ENCODE results near the gene MAP3K14.
A peak's percentile ranks its signal among the peaks of the same experiment; 100 is the strongest.
"Not testable (repeated sequence)": the region's sequence is repeated elsewhere in the genome, so short reads cannot be mapped to it uniquely, and the experiment has no call there.

The MAP3K14 gene

GRCh38 chr17:45345246-45345553 is 28.4 kb upstream of the MAP3K14 start:
- Histone ChIP-seq H3K9ac (ENCODE audit: low read depth, low read length) (no peak overlapping the region), H3K4me1 (ENCODE audit: insufficient read depth, low read length) (peaks cover 22% of the 10 kb centered on the region), H3K36me3 (ENCODE audit: insufficient read depth, low read length) (no peaks in the 10 kb centered on the region), H3K9me3 (ENCODE audit: control insufficient read depth, insufficient read depth, low read length) (no peaks in the 10 kb centered on the region)

- H3K4me1 ChIP-seq (ENCODE audit: insufficient read depth, low read length): peaks cover 22% of the 10 kb centered on the region
- H3K36me3 ChIP-seq (ENCODE audit: insufficient read depth, low read length); H3K9me3 ChIP-seq (ENCODE audit: control insufficient read depth, insufficient read depth, low read length); H3K9ac ChIP-seq (ENCODE audit: low read depth, low read length): not testable (repeated sequence)
Observed at GRCh38 chr17:45343967-45344664, 27.3 kb upstream of the MAP3K14 start.

- H3K36me3 ChIP-seq (ENCODE audit: insufficient read depth, low read length): no peaks in the 10 kb centered on the region
- H3K4me1 ChIP-seq (ENCODE audit: insufficient read depth, low read length): peaks cover 22% of the 10 kb centered on the region
- no peaks in the 10 kb centered on the region for H3K9me3 ChIP-seq (ENCODE audit: control insufficient read depth, insufficient read depth, low read length)
- no peak overlapping the region for H3K9ac ChIP-seq (ENCODE audit: low read depth, low read length)
Observed at GRCh38 chr17:45342871-45343526, 26.2 kb upstream of the MAP3K14 start.

- peak overlapping the region; percentile 28; the same call in 1 of the 2 replicates for H3K9ac ChIP-seq (ENCODE audit: low read depth, low read length)
- H3K9me3 ChIP-seq (ENCODE audit: control insufficient read depth, insufficient read depth, low read length): no peaks in the 10 kb centered on the region
- H3K4me1 ChIP-seq (ENCODE audit: insufficient read depth, low read length): peaks cover 22% of the 10 kb centered on the region
- no peaks in the 10 kb centered on the region for H3K36me3 ChIP-seq (ENCODE audit: insufficient read depth, low read length)
Observed at GRCh38 chr17:45342306-45342705, 25.5 kb upstream of the MAP3K14 start.

GRCh38 chr17:45341533-45342158 is 24.8 kb upstream of the MAP3K14 start:
- Histone ChIP-seq H3K9me3 (ENCODE audit: control insufficient read depth, insufficient read depth, low read length) (no peaks in the 10 kb centered on the region), H3K9ac (ENCODE audit: low read depth, low read length) (peak overlapping the region; percentile 28; the same call in 1 of the 2 replicates), H3K4me1 (ENCODE audit: insufficient read depth, low read length) (peaks cover 22% of the 10 kb centered on the region), H3K36me3 (ENCODE audit: insufficient read depth, low read length) (no peaks in the 10 kb centered on the region)

GRCh38 chr17:45339646-45340605 is 23.1 kb upstream of the MAP3K14 start:
- no peak overlapping the region for H3K9ac ChIP-seq (ENCODE audit: low read depth, low read length)
- H3K9me3 ChIP-seq (ENCODE audit: control insufficient read depth, insufficient read depth, low read length): no peaks in the 10 kb centered on the region
- H3K36me3 ChIP-seq (ENCODE audit: insufficient read depth, low read length): no peaks in the 10 kb centered on the region
- H3K4me1 ChIP-seq (ENCODE audit: insufficient read depth, low read length): peaks cover 16% of the 10 kb centered on the region

- Histone ChIP-seq H3K4me1 (ENCODE audit: insufficient read depth, low read length) (peaks cover 20% of the 10 kb centered on the region), H3K36me3 (ENCODE audit: insufficient read depth, low read length) (no peaks in the 10 kb centered on the region), H3K9ac (ENCODE audit: low read depth, low read length) (no peak overlapping the region), H3K9me3 (ENCODE audit: control insufficient read depth, insufficient read depth, low read length) (no peaks in the 10 kb centered on the region)
Observed at GRCh38 chr17:45338996-45339535, 22.2 kb upstream of the MAP3K14 start.

GRCh38 chr17:45338023-45338781 is 21.4 kb upstream of the MAP3K14 start:
- H3K9ac ChIP-seq (ENCODE audit: low read depth, low read length): no peak overlapping the region
- no peaks in the 10 kb centered on the region for H3K36me3 ChIP-seq (ENCODE audit: insufficient read depth, low read length)
- no peaks in the 10 kb centered on the region for H3K9me3 ChIP-seq (ENCODE audit: control insufficient read depth, insufficient read depth, low read length)
- peaks cover 28% of the 10 kb centered on the region for H3K4me1 ChIP-seq (ENCODE audit: insufficient read depth, low read length)

GRCh38 chr17:45336390-45337182 is 19.8 kb upstream of the MAP3K14 start:
- Histone ChIP-seq H3K9ac (ENCODE audit: low read depth, low read length) (no peak overlapping the region), H3K4me1 (ENCODE audit: insufficient read depth, low read length) (peaks cover 25% of the 10 kb centered on the region)

GRCh38 chr17:45335721-45336120 is 18.9 kb upstream of the MAP3K14 start:
- no peak overlapping the region for H3K9ac ChIP-seq (ENCODE audit: low read depth, low read length)
- H3K36me3 ChIP-seq (ENCODE audit: insufficient read depth, low read length): no peaks in the 10 kb centered on the region
- H3K9me3 ChIP-seq (ENCODE audit: control insufficient read depth, insufficient read depth, low read length): no peaks in the 10 kb centered on the region
- H3K4me1 ChIP-seq (ENCODE audit: insufficient read depth, low read length): peaks cover 20% of the 10 kb centered on the region

More at GRCh38 chr17:45336390-45337182, 19.8 kb upstream of the MAP3K14 start:
- no peaks in the 10 kb centered on the region for H3K36me3 ChIP-seq (ENCODE audit: insufficient read depth, low read length)
- no peaks in the 10 kb centered on the region for H3K9me3 ChIP-seq (ENCODE audit: control insufficient read depth, insufficient read depth, low read length)

- H3K9ac ChIP-seq (ENCODE audit: low read depth, low read length): no peak overlapping the region
- H3K36me3 ChIP-seq (ENCODE audit: insufficient read depth, low read length): no peaks in the 10 kb centered on the region
- no peaks in the 10 kb centered on the region for H3K9me3 ChIP-seq (ENCODE audit: control insufficient read depth, insufficient read depth, low read length)
- H3K4me1 ChIP-seq (ENCODE audit: insufficient read depth, low read length): peaks cover 20% of the 10 kb centered on the region
Observed at GRCh38 chr17:45334701-45335677, 18.2 kb upstream of the MAP3K14 start.

GRCh38 chr17:45334231-45334630 is 17.4 kb upstream of the MAP3K14 start:
- H3K4me1 ChIP-seq (ENCODE audit: insufficient read depth, low read length): peaks cover 26% of the 10 kb centered on the region
- H3K9ac ChIP-seq (ENCODE audit: low read depth, low read length): no peak overlapping the region
- H3K9me3 ChIP-seq (ENCODE audit: control insufficient read depth, insufficient read depth, low read length): no peaks in the 10 kb centered on the region
- no peaks in the 10 kb centered on the region for H3K36me3 ChIP-seq (ENCODE audit: insufficient read depth, low read length)
